NT2/D1 (cell line): ENCODE data around the gene CPSF4.

Source experiments
- SUZ12 ChIP-seq: IDR thresholded peaks from 2 replicates; pipeline ENCODE4 v1.6.1; 2011; ENCODE audit not compliant: insufficient read length, insufficient read depth; ENCODE audit errors: extremely low read depth
- YY1 ChIP-seq: IDR thresholded peaks from 2 replicates; pipeline ENCODE4 v1.6.1; 2011; ENCODE audit not compliant: insufficient read length, insufficient read depth
- ZNF274 ChIP-seq: IDR thresholded peaks from 2 replicates; pipeline ENCODE4 v1.6.1; 2011; ENCODE audit warnings: mild to moderate bottlenecking, low read depth, low read length

GRCh38 chr7:99453105-99453504 lies 14.4 kb downstream of the CPSF4 start:
- TF ChIP-seq ZNF274 = no peak
- TF ChIP-seq YY1 = no peak
- TF ChIP-seq SUZ12 = no peak
